Upper lobe of left lung (tissue), 4 donors: ENCODE measurements around the gene FOXO1.

Source experiments
- CTCF ChIP-seq, 6 experiments: fragments of 450-650 bp in 4 of 6; fragments of 200-600 bp in 2 of 6; sonication (generic) in 2 of 6; IDR thresholded peaks; one replicate each; pipeline ENCODE4 v1.5.1; 2016 to 2019; ENCODE audit warnings: antibody characterized with exemption in 6 of 6
- POLR2A ChIP-seq, 4 donors: fragments of 450-650 bp; IDR thresholded peaks; one replicate each; pipeline ENCODE4 v1.5.1; 2016 to 2017; ENCODE audit warnings: antibody characterized with exemption in 4 of 4, mild to moderate bottlenecking in 2 of 4

- TF ChIP-seq CTCF (IDR thresholded peaks at IDR 0.05) (no peak), POLR2A (IDR thresholded peaks at IDR 0.05) (no peak)
Measured at GRCh38 chr13:40572961-40573360, 93.5 kb downstream of the FOXO1 start.
